Esophagus squamous epithelium (tissue), 5 donors: Measurements from ENCODE around the gene TBX3. TPM values are rescaled to one million over a fixed set of nuclear protein-coding genes. Genes with fewer than 3 reads are reported as not detected.

Experiments used
- DNase-seq: peaks from one replicate; lab custom pipeline; 2025; lab: John Stamatoyannopoulos, UW
- H3K27ac ChIP-seq, 4 donors: fragments of 200-600 bp; sonication (generic); one replicate each; pipeline ENCODE4 v1.5.1; 2016 to 2019; ENCODE audit warnings: mild to moderate bottlenecking in 1 of 4
- H3K27me3 ChIP-seq, 4 donors: fragments of 200-600 bp; sonication (generic); 1 replicate in 3 of 4; 2 replicates in 1 of 4; pipeline versions ENCODE4 v1.5.1 to v1.6.0; 2017 to 2021; ENCODE audit warnings: antibody characterized with exemption in 1 of 4
- H3K36me3 ChIP-seq, 3 donors: fragments of 200-600 bp; sonication (generic); one replicate each; pipeline ENCODE4 v1.5.1; 2016 to 2019
- H3K4me1 ChIP-seq, 3 donors: fragments of 200-600 bp; sonication (generic); one replicate each; pipeline ENCODE4 v1.5.1; 2017 to 2019
- H3K4me3 ChIP-seq, 4 donors: fragments of 200-600 bp; sonication (generic); 1 replicate in 3 of 4; 2 replicates in 1 of 4; pipeline ENCODE4 v1.5.1; 2016 to 2019; ENCODE audit warnings: mild to moderate bottlenecking in 2 of 4, moderate library complexity in 1 of 4
- H3K9me3 ChIP-seq, 3 donors: fragments of 200-600 bp; sonication (generic); one replicate each; pipeline ENCODE4 v1.5.1; 2016 to 2019
- CTCF ChIP-seq, 6 experiments: fragments of 450-650 bp in 4 of 6; fragments of 200-600 bp in 2 of 6; sonication (generic) in 2 of 6; IDR thresholded peaks; one replicate each; pipeline ENCODE4 v1.5.1; 2016 to 2019; ENCODE audit warnings: antibody characterized with exemption in 6 of 6, mild to moderate bottlenecking in 4 of 6, moderate library complexity in 4 of 6
- POLR2A ChIP-seq, 4 donors: fragments of 450-650 bp; IDR thresholded peaks; one replicate each; pipeline ENCODE4 v1.6.1; 2017; ENCODE audit warnings: antibody characterized with exemption in 4 of 4, mild to moderate bottlenecking in 4 of 4, moderate library complexity in 3 of 4
- WGBS, 2 donors: methylation state at CpG; one replicate each; pipeline ENCODE4 v1.1.5; 2018; 5-methylcytosine and 5-hydroxymethylcytosine counted together
- intact Hi-C: fragments of 100-400 bp; cut with DNase I; formaldehyde crosslinking; loops from one replicate; pipeline ENCODE4 v1.15.0; 2022
- total RNA-seq, 4 donors: library from RNA; depleted of rRNA; stranded (reverse); fragments of >200 nt; gene quantifications; one replicate each; pipeline ENCODE4 v1.1.0, GENCODE V29; 2016
- donor health status: DM: yes; HTN: yes; CAD: no.

TBX3 gene
- total RNA-seq, 4 donors from 2014 or later = 2.0 to 2.5 (median 2.4) TPM

GRCh38 chr12:114693059-114693531, 9.1 kb upstream of the TBX3 start:
- Histone ChIP-seq H3K4me1 (peaks cover 4 to 38% (median 9%) of the 10 kb centered on the region in 3 donors), H3K27ac (no peak overlapping the region), H3K27me3 (peaks cover 14 to 100% (median 27%) of the 10 kb centered on the region in 4 donors), H3K9me3 (no peaks in the 10 kb centered on the region), H3K4me3 (peak overlapping the region in 3 of 4 donors; percentile 31 to 56 (median 39)), H3K36me3 (no peaks in the 10 kb centered on the region)
- no peak for TF ChIP-seq CTCF (IDR thresholded peaks at IDR 0.05)
- TF ChIP-seq POLR2A (IDR thresholded peaks at IDR 0.05) = no peak
- DNase-seq = no peak
- 12 to 19% methylated on average over 7 to 10 of the region's 13 CpGs for WGBS, 2 donors
- intact Hi-C loops = no loop called here

- H3K36me3 ChIP-seq = no peaks in the 10 kb centered on the region
- no peak overlapping the region for H3K27ac ChIP-seq
- peak overlapping the region; percentile 1 to 56 (median 35) for H3K4me3 ChIP-seq
- WGBS, 2 donors = 4 to 7% methylated on average over 27 to 35 of the region's 62 CpGs
- peaks cover 9 to 100% (median 24%) of the 10 kb centered on the region in 4 donors for H3K27me3 ChIP-seq
- peaks cover 4 to 31% (median 9%) of the 10 kb centered on the region in 3 donors for H3K4me1 ChIP-seq
- H3K9me3 ChIP-seq = no peaks in the 10 kb centered on the region
- TF ChIP-seq POLR2A (IDR thresholded peaks at IDR 0.05) (no peak), CTCF (IDR thresholded peaks at IDR 0.05) (no peak)
- intact Hi-C loops = no loop called here
- no peak for DNase-seq
Observed at GRCh38 chr12:114692186-114693058, 8.4 kb upstream of the TBX3 start.

DNA sequence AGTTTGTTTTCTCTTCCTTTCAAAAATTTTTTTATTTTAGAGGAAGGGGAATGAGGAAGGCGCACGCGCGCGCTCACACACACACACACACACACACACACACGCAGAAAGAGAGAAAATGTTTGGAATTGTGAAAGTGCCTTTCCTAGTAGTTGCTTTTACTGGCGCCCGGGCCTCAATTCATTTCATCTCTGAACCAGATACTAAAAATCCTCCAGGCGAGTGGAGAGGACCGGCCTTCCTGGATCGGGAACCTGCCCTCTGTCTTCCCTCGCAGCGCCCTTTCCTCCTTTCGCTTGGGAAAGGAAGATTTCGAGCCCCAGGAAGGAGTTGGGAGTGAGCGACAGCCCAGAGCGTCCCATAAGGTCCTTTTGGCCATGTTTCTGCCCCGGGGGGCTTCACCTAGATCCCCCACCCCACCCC, 7.8 kb upstream of the TBX3 start:
- Histone ChIP-seq H3K27me3 (peaks cover 5 to 100% (median 20%) of the 10 kb centered on the region in 4 donors), H3K4me3 (peak overlapping the region in 2 of 4 donors; percentile 39 to 56), H3K9me3 (no peaks in the 10 kb centered on the region), H3K36me3 (no peaks in the 10 kb centered on the region), H3K27ac (no peak overlapping the region), H3K4me1 (peaks cover 4 to 26% (median 9%) of the 10 kb centered on the region in 3 donors)
- no peak for DNase-seq
- TF ChIP-seq POLR2A (IDR thresholded peaks at IDR 0.05) = no peak
- TF ChIP-seq CTCF (IDR thresholded peaks at IDR 0.05) = no peak
- intact Hi-C loops = no loop called here
- 55 to 62% methylated on average over 5 to 16 of the region's 18 CpGs for WGBS, 2 donors

- H3K36me3 ChIP-seq = no peaks in the 10 kb centered on the region
- DNase-seq = no peak
- TF ChIP-seq CTCF (IDR thresholded peaks at IDR 0.05) = no peak
- no peak for TF ChIP-seq POLR2A (IDR thresholded peaks at IDR 0.05)
- intact Hi-C loops = no loop called here
- whole genome bisulfite sequencing, 2 donors = 75 to 84% methylated on average over 6 of the region's 6 CpGs
- H3K4me1 ChIP-seq = peaks cover 4 to 26% (median 9%) of the 10 kb centered on the region in 3 donors
- peaks cover 0 to 100% (median 19%) of the 10 kb centered on the region in 4 donors for H3K27me3 ChIP-seq
- H3K4me3 ChIP-seq = no peak overlapping the region
- no peaks in the 10 kb centered on the region for H3K9me3 ChIP-seq
- H3K27ac ChIP-seq = no peak overlapping the region
Observed at GRCh38 chr12:114691196-114691595, 7.2 kb upstream of the TBX3 start.
